Fibroblast of villous mesenchyme (primary cell): ENCODE measurements around the gene KCNC3. TPM values are rescaled to one million over a fixed set of nuclear protein-coding genes. Genes with fewer than 3 reads are reported as not detected.
A peak's percentile ranks its signal among the peaks of the same experiment; 100 is the strongest.

Experiments used
- DNase-seq: peaks from one replicate; pipeline ENCODE4 v3.0.0-alpha.2; 2010; ENCODE audit warnings: low read depth
- H3K4me3 ChIP-seq: 2 replicates; pipeline ENCODE4 v1.5.1; 2011; ENCODE audit warnings: low read depth, mild to moderate bottlenecking, low read length
- total RNA-seq: library from RNA; depleted of rRNA; stranded (reverse); fragments of >200 nt; gene quantifications from 2 replicates; pipeline ENCODE4 v1.2.3, GENCODE V29; 2012
- TF ChIP-seq, protein P1 (sequence below): IDR thresholded peaks from 2 replicates; pipeline ENCODE4 v1.5.1; 2012; ENCODE audit warnings: low read depth, mild to moderate bottlenecking, low read length; ENCODE audit not compliant: insufficient read depth

Gene KCNC3
- total RNA-seq, 1 donor: not detected

DNA sequence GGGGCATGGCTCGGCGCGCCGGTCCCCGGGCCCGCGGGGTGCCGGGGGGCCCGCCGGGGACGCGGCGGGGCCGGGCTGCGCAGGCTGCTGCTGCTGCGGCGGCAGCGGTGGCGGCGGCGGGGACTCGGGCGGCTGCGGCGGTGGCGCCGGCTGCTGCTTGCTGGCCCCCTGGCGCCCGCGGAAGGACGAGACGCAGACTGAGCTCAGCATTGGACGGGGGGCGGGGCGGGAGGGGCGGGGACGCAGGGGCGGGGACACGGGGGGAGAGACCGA is 368 bp downstream of the KCNC3 start:
- TF ChIP-seq, protein P1, sequence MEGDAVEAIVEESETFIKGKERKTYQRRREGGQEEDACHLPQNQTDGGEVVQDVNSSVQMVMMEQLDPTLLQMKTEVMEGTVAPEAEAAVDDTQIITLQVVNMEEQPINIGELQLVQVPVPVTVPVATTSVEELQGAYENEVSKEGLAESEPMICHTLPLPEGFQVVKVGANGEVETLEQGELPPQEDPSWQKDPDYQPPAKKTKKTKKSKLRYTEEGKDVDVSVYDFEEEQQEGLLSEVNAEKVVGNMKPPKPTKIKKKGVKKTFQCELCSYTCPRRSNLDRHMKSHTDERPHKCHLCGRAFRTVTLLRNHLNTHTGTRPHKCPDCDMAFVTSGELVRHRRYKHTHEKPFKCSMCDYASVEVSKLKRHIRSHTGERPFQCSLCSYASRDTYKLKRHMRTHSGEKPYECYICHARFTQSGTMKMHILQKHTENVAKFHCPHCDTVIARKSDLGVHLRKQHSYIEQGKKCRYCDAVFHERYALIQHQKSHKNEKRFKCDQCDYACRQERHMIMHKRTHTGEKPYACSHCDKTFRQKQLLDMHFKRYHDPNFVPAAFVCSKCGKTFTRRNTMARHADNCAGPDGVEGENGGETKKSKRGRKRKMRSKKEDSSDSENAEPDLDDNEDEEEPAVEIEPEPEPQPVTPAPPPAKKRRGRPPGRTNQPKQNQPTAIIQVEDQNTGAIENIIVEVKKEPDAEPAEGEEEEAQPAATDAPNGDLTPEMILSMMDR: no peak
- DNase-seq: no peak
- no peak overlapping the region for H3K4me3 ChIP-seq

DNA sequence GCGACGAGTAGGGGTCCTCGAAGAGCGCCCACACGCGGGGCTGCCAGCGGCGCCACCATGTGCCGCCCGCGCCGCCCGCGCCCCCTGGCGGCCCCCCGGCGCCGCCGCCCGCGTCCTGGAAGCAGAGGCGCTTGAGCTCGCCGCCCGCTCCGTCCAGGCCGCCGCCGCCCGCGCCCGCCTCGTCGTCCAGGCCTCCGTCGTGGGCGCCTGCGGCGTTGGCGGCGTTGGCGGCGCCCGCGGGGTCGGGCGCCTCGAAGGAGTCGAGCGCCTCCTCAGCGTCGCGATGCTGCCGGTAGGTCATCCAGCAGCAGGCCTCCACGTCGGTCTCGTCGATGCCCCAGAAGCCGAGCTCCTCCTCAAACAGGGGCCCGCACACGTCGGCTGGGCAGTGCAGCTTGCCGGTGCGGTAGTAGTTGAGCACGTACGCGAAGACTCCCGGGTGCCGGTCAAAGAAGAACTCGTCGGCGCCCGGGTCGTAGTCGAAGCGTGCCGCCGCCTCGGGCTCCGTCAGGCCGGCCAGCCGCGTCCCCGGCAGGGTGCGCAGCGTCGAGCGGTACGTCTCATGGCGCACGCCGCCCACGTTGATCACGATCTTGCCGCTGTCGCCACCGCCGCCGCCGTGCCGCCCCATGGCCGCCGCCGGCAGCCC is 829 bp downstream of the KCNC3 start:
- TF ChIP-seq, protein P1: no peak
- H3K4me3 ChIP-seq: no peak overlapping the region
- DNase-seq: no peak

DNA sequence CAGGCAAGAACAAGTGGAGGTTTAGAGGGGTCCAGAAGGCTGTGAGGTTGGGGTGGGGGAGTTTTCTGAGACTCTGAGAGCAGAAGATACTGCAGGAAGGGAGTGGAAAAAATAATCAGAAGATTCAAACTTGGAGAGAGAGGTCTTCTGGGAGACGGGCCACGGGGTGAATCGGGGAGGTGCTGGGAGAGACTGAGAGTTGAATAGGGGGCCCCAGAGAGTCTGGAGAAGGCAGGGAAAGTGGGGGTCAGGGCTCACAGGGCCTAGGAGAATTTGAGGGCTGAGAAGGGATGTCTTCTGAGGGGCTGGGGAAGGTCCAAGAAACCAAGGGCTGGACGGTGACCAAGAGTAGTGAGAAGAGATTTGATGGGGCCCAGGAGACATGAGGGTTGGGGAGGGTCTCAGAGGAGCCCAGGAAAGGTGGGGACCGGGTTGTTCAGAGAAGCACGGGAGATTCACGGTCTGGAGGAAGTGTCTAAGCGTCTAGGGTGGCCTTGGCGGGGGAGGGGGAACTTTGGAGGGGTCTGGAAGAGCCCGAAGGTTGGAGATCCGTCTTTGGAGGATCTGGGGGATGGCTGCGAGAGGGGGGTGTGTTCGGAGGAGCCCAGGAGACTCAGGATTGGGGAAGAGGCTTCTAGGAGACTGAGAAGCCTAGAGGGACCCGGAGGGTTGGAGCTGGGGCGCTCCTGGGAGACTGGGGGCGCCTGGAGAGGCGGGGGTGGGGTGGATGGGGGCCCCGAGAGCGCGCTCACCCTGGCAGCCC is 1.5 kb downstream of the KCNC3 start:
- no peak overlapping the region for H3K4me3 ChIP-seq
- TF ChIP-seq, protein P1: no peak
- DNase-seq: no peak

- no peak overlapping the region for H3K4me3 ChIP-seq
- TF ChIP-seq, protein P1: no peak
- no peak for DNase-seq
Observed at GRCh38 chr19:50327013-50327412, 2.2 kb downstream of the KCNC3 start.

DNA sequence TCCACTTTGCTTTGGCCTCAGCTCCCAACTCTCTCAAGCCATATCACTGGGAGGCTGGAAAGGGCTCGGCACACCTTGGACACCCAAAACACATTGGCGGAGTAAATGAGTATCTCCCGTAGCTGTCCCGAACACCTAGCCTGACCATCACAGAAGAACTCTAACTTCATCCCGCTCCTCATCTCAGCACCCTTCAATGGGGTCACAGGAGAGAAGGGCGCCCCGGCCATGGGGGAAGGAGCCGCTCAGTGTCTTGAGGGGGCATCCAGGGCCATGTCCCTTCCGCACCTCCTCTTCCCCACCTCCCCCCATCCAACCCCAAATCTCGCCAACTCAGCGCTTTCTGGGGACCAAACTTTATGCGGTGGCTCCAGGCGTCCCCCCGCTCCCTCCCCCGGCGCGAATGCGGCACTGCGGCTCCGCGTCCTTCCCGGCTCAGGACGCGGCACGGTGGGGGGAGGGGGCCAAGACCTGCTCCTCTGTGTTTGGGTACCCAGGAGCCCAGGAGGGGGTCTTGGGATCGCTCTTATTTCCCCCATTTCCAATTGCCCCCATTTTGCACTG is 3.0 kb downstream of the KCNC3 start:
- H3K4me3 ChIP-seq: no peak overlapping the region
- DNase-seq: no peak
- TF ChIP-seq, protein P1: no peak

GRCh38 chr19:50325310-50326100 is 3.7 kb downstream of the KCNC3 start:
- H3K4me3 ChIP-seq: no peak overlapping the region
- TF ChIP-seq, protein P1: no peak
- peak; percentile 20 for DNase-seq
